GM21619 (cell line): ENCODE data around the gene ADAMTS13.
"Not testable (repeated sequence)": the region's sequence is repeated elsewhere in the genome, so short reads cannot be mapped to it uniquely, and the experiment has no call there.

ENCODE experiments used
- ATAC-seq: cut with Tn5 transposase; IDR thresholded peaks from one replicate; pipeline ENCODE4 v1.9.1; 2021; ENCODE audit not compliant: unreplicated experiment

ADAMTS13 gene

GRCh38 chr9:133421615-133422542 lies at the start of gene ADAMTS13:
ADAMTS13 (plus strand) TSS chr9:133422367; CDS start chr9:133422444, 77 bp downstream.
- ATAC-seq = no peak

DNA sequence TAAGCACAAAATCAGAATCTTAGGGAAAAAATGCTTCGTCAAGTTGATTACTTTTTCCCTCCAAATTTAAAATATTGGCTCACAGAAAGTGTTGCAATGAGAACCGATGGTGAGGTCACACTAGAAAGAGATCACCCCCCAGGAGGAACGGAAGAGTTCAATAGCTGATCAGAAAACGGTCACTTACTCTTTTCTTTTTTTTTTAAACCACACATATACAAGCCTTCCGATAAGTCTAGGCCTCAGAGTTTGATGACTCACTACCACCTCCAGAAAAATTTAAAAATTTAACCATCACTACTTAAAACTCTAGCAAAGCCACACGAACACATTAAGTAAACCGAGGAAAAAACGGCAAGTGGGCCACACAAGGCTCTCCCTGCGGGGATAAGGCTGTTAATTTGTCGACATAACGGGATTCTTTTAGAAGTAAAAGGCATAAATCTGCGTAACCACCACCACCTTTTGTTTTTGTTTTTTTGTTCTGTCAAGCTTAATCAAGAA lies 47.5 kb upstream of the ADAMTS13 start:
- no peak for ATAC-seq

DNA sequence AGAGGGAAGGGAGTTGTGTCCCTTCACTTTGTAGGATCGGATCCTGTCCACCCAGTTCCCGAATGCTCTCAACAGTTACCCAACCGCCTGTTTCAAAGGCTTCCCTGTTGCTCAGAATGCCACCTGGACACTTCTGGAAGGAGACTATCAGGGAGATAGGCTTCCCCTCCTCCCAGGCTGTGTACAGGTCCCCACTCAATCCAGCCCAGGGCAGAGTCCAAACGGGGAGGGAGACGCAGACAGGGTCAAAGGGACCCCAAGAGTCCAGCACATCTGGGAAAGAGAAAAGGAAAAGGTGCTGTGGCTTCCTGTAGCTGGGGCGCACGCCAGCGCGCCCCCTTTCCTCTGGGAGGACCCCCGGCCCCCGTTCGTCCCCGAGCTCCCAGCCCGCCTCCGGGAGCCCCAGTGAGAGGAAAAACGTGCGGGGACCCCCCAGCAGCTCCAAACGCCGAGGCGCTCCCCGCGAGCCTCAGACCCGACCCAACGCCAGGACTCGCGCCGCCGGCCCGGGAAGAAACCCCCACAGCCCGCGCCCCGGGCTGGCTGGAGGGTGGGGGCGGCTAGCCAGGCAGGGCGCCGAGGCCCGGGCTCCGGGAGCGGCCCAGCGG lies 46.9 kb upstream of the ADAMTS13 start:
- ATAC-seq = peak; percentile 17

DNA sequence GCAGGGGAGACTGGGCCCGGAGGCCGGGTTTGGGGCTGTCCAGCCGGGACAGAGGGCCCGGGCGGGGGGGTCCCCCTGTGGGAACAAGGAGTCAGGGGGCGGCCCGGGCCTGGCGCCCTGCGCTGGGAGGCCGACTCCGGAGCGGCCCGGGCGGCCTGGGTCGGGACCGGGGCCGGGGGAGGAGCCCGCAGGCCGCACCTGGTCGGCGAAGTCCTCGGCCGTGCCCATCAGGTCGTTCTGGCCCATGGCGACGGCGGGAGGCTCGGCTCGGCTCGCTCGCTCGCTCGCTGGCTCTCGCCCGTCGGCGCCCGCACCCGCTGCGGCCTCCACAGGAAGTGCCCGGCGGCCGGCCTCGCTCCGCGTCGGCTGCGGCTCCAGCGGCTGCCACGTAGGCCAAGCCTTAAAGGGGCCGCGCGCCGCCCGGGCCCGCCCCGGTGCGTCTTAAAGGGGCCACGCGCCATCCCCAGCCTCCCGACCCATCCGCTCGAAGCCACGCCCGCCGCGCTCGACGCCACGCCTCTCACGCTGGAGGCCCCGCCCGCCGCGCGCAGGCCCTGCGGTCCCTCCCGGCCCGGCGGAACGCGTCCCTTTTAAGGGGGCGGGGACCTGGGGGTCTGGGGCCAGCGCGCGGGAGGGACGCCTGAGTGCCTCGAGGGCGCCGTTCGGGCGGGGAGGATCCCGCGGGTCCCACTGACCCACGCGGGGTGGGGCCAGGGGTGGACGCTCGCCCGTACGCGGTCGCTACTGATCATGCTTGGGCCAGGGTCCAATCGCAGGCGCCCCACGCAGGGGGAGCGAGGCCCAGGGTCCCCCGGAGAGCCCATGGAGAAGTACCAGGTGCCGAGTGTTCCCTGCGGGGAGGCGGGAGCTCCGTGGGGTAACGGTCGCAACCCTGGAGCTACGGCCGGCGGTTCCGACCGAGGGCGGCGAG lies 46.2 kb upstream of the ADAMTS13 start, which contains the start of the genes STKLD1 and SURF4:
Gene STKLD1, plus strand, starts transcription at position 643 of the 931 bp plus-strand sequence. Its CDS starts 108 bp downstream, at position 751.
Gene SURF4, minus strand, starts transcription at position 337 of the 931 bp plus-strand sequence. Its CDS starts 91 bp downstream, at position 246.
- peak; percentile 83 for ATAC-seq

DNA sequence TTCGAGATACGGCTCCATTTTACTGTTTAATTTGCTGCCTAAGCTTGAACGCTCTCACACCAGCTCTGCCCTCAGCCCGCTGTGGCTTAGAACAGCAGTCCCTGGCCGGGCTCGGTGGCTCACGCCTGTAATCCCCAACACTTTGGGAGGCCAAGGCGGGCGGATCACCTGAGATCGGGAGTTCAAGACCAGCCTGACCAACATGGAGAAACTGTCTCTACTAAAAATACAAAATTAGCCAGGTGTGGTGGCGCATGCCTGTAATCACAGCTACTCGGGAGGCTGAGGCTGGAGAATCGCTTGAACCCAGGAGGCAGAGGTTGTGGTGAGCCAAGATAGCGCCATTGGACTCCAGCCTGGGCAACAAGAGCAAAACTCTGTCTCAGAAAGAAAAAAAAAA lies 44.9 kb upstream of the ADAMTS13 start:
- ATAC-seq = not testable (repeated sequence)

GRCh38 chr9:133377721-133378216 lies 44.4 kb upstream of the ADAMTS13 start:
- no peak for ATAC-seq

GRCh38 chr9:133378408-133378962 lies 43.7 kb upstream of the ADAMTS13 start:
- no peak for ATAC-seq

DNA sequence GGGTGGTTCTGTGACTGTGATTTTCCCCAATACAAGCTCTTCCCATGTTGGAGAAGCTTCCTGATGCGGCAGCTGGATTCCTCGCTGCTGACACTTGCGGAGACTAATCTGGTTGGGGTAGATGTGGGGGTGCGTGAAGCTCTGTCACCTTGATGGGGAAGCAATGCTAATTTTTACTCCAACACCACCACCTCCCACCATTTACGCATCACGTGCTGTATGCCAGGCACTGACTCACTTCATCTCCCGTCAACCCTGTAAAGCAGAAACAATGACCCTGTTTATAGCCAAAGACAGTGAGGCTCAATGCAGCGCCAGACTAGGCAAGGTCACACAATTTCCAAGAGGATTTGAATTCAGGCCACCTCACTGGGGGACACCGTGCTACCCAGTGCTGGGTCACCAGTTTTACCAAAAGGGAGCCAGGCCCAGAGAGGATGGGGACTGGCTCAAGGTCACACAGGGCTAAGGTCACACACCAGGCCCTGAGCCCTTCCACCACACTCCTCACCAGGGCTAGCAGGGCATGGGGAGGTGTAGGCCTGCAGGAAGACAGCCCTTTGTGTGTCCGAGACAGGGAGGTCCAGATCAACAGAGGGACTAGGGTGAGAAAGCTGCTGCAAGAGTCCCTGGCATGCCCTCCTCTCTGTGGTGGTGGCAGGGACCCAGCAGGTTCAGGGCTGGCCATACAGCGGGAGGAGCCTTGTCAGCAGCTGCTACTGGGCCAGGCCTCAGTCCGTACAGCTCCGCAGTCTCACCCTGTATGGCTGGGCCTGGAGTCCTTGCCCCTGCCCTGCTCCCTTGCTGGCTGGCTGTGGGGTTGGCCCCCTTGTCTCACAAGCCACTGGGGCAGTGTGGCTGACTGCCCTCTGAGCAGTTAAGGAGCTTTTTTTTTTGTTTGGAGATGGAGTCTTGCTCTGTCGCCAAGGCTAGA lies 42.7 kb upstream of the ADAMTS13 start:
- ATAC-seq = no peak

DNA sequence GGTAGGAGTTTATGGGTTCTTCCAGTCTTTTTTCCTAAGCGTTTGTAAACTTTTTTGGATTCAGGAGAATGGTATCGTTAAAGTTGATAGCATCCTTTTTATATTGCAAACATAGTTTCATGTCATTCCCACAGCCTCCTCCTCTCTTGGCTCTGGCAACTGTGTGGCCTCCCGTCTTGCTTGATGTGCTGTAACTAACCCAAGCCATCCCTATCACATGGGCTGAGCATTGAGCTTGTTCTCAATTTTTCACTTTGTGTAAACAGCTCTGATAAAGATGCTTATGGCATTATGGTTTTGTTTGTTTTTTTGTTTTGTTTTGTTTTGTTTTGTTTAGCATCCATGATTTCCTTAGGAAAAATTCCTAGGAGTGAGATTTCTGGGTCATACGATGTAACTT lies 41.4 kb upstream of the ADAMTS13 start:
- no peak for ATAC-seq

- ATAC-seq = no peak
These were observed 39.5 kb upstream of the ADAMTS13 start for GRCh38 chr9:133382507-133383141.

DNA sequence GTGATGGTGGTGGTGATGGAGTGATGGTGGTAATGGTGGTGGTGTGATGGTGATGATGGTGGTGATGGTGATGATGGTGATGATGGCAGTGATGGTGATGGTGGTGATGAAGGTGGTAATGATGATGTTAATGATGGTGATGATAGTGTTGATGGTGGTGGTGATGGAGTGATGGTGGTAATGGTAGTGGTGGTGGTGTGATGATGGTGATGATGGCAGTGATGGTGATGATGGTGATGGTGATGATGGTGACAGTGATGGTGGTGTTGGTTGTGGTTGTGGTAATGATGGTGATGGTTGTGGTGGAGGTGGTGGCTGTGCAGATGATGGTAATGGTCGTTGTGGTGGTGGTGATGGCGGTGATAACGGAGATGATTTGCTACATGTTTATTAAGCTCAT lies 38.7 kb upstream of the ADAMTS13 start:
- no peak for ATAC-seq

DNA sequence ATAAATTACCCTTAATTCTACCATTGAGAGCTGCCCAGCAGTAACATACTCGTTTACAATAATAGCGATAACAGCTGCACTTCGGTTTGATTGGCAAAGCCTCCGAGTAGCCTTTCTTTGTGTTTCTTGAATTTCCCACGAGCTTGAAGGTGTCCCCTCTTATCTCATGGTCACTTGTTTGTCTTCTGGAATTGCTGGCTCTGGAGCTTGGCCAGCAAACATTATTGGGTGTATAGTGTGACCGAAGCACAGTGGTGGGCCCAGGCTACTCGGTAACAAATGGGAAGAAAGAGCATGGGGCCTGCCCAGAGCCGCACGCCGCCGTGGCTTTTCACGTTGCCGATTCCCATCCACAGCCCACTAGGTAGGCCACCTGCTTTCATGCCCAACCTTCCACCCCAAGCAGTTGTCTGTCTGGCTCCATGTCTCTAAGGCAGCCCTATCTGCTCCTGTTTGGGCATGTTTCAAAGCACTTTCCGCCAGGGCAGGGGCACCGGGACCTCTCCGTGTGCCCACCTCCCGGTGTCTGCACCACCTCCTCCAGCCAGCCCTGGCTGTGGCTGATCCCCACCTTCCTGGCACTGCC lies 37.3 kb upstream of the ADAMTS13 start:
- no peak for ATAC-seq

DNA sequence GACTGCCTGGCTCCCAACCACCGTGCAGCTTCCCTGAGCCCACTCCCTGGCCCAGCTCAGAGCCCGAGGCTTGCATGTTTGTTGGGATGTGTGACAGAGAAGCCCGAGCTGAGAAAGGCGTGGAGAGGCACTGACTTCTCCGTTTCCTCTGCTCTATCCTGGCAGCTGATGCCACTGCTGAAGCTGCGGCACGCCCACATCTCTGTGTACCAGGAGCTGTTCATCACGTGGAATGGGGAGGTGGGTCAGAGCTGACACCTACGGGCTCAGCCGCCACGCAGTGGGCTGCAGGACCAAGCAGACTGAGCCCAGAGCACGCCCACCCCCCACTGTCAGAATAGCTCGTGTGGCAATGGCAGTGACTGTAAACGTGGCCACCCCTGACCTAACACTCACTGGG lies 36.7 kb upstream of the ADAMTS13 start:
- ATAC-seq = no peak

GRCh38 chr9:133386338-133386737 lies 35.8 kb upstream of the ADAMTS13 start:
- no peak for ATAC-seq

- ATAC-seq = no peak
These were observed 34.5 kb upstream of the ADAMTS13 start for GRCh38 chr9:133387680-133388079.

DNA sequence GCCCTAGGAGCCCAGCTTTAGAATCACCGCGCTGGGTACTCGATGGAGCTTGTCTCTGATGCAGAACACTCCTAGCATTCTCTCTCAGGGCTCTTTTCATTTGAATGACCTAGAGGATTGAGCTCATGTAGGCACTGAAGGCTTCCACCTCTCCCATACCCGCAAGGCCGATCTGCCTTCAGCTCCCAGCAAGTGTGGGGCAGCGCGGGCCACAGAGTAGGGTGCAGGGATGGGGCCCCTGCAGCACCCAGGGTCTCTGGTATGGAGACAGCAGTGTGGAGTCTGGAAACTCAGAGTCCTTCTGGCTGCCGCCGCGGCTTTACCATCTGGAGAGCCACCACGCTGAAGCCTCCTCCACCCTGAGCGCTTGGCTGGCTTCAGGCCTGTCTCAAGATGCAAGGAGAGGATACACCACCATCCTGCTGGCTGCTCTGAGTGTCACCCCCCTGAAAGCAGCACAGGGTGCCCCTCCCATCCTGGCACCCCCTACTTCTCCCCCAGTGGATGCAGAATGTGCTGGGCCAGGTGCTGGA lies 33.1 kb upstream of the ADAMTS13 start:
- no peak for ATAC-seq

- no peak for ATAC-seq
These were observed 32.6 kb upstream of the ADAMTS13 start for GRCh38 chr9:133389562-133389961.

- ATAC-seq = no peak
These were observed 31.5 kb upstream of the ADAMTS13 start for GRCh38 chr9:133390713-133391112.
